HCT116 (cell line): ENCODE data around the gene GRSF1. TPM values are rescaled to one million over a fixed set of nuclear protein-coding genes. Genes with fewer than 3 reads are reported as not detected.

Experiments used
- ATAC-seq: fragments of 200-7000 bp; cut with Tn5 transposase; 2 replicates; pipeline ENCODE4 v1.9.1; 2020; ENCODE audit warnings: mild to moderate bottlenecking, moderate library complexity
- BruUV-seq: library from RNA; stranded (reverse); fragments of 400-500 nt; replicated peaks from 2 replicates; lab custom pipeline; 2021; lab: Mats Ljungman, UMichigan
- CTCF ChIA-PET: fragments of 300-600 bp; sonication (Branson Sonifier 250); formaldehyde crosslinking; loops from one replicate; lab custom pipeline; 2021; ENCODE audit warnings: antibody characterized with exemption; lab: Charles Lee
- POLR2A ChIA-PET: fragments of 300-600, 350-600 bp; sonication (Branson Sonifier 250); formaldehyde crosslinking; loops from one replicate; lab custom pipeline; 2021; ENCODE audit warnings: antibody characterized with exemption; lab: Charles Lee
- RAD21 ChIA-PET, 2 experiments: fragments of 300-600 bp; sonication (Branson Sonifier 250); formaldehyde crosslinking; loops; one replicate each; lab custom pipeline; 2023; ENCODE audit warnings: low total read pairs in 2 of 2; ENCODE audit not compliant: uncharacterized antibody in 2 of 2, unreplicated experiment in 2 of 2, low non-redundant PET in 1 of 2; lab: Charles Lee
- DNase-seq: peaks from one replicate; pipeline ENCODE4 v3.0.0-alpha.2; 2010; ENCODE audit warnings: low read depth, low spot score
- H2AFZ ChIP-seq: fragments of 200-600 bp; shearing (Covaris generic), sonication (generic); 2 replicates; pipeline ENCODE4 v1.6.1; 2017; ENCODE audit warnings: low read depth, mixed run types, mixed read lengths, antibody characterized with exemption, low read length; ENCODE audit not compliant: poor library complexity, severe bottlenecking
- H3K27ac ChIP-seq: 2 replicates; pipeline ENCODE4 v1.5.1; 2012; ENCODE audit warnings: low read depth, low read length
- H3K27me3 ChIP-seq: fragments of 200-600 bp; sonication (generic); 2 replicates; pipeline ENCODE4 v1.6.1; 2016; ENCODE audit warnings: mixed run types, low read length, mixed read lengths; ENCODE audit not compliant: insufficient read depth
- H3K36me3 ChIP-seq, 2 experiments: fragments of 200-500 bp in 1 of 2; fragments of 200-600 bp in 1 of 2; sonication (Bioruptor generic) in 1 of 2; sonication (generic) in 1 of 2; 2 replicates each; pipeline versions ENCODE4 v1.5.1 to v1.6.1; 2014 to 2016; ENCODE audit warnings: low read length in 2 of 2, inconsistent platforms in 1 of 2, mixed read lengths in 1 of 2, mixed run types in 1 of 2; ENCODE audit not compliant: insufficient read depth in 2 of 2, control insufficient read depth in 1 of 2
- H3K4me1 ChIP-seq, 2 experiments: fragments of 200-600 bp in 1 of 2; sonication (generic) in 1 of 2; 2 replicates each; pipeline versions ENCODE4 v1.5.1 to v1.6.1; 2012 to 2017; ENCODE audit warnings: low read length in 2 of 2, inconsistent platforms in 1 of 2, mild to moderate bottlenecking in 1 of 2, mixed read lengths in 1 of 2, mixed run types in 1 of 2, moderate library complexity in 1 of 2; ENCODE audit not compliant: insufficient read depth in 2 of 2, control insufficient read depth in 1 of 2
- H3K4me2 ChIP-seq: fragments of 200-600 bp; sonication (generic); 2 replicates; pipeline ENCODE4 v1.6.1; 2017; ENCODE audit warnings: mixed run types, low read length, mixed read lengths
- H3K4me3 ChIP-seq, 2 experiments: fragments of 200-600 bp in 1 of 2; sonication (generic) in 1 of 2; replicated peaks in 1 of 2; 2 replicates each; pipeline ENCODE4 v1.5.1; 2011 to 2016; ENCODE audit warnings: low read length in 2 of 2, control low read depth in 1 of 2, low read depth in 1 of 2, mild to moderate bottlenecking in 1 of 2, mixed read lengths in 1 of 2, mixed run types in 1 of 2
- H3K79me2 ChIP-seq: fragments of 200-600 bp; sonication (generic); 2 replicates; pipeline ENCODE4 v1.6.1; 2017; ENCODE audit warnings: mild to moderate bottlenecking, mixed run types, low read length, moderate library complexity, mixed read lengths; ENCODE audit not compliant: insufficient read depth
- H3K9ac ChIP-seq: fragments of 200-600 bp; sonication (generic); 2 replicates; pipeline ENCODE4 v1.6.1; 2016; ENCODE audit warnings: low read length, mixed read lengths
- H3K9me2 ChIP-seq: fragments of 200-600 bp; sonication (generic), shearing (Covaris generic); 2 replicates; pipeline ENCODE4 v1.6.1; 2017; ENCODE audit warnings: mixed run types, mild to moderate bottlenecking, moderate library complexity; ENCODE audit not compliant: insufficient read depth
- H3K9me3 ChIP-seq, 2 experiments: fragments of 200-500 bp in 1 of 2; fragments of 200-600 bp in 1 of 2; sonication (Bioruptor generic) in 1 of 2; sonication (generic) in 1 of 2; 2 replicates each; pipeline ENCODE4 v1.6.1; 2014 to 2017; ENCODE audit warnings: low read length in 2 of 2, mixed read lengths in 2 of 2, inconsistent platforms in 1 of 2, low read depth in 1 of 2, mild to moderate bottlenecking in 1 of 2, mixed run types in 1 of 2, moderate library complexity in 1 of 2; ENCODE audit not compliant: control insufficient read depth in 1 of 2, insufficient read depth in 1 of 2
- H4K20me1 ChIP-seq: fragments of 200-600 bp; sonication (generic), shearing (Covaris generic); 2 replicates; pipeline ENCODE4 v1.6.1; 2017; ENCODE audit warnings: mixed run types, mild to moderate bottlenecking, moderate library complexity; ENCODE audit not compliant: insufficient read depth
- CBX3 ChIP-seq: IDR thresholded peaks from 2 replicates; pipeline ENCODE4 v1.6.1; 2012; ENCODE audit warnings: low read depth
- EZH2 ChIP-seq: fragments of 200-600 bp; sonication (generic); IDR thresholded peaks from 2 replicates; pipeline ENCODE4 v1.6.1; 2017; ENCODE audit warnings: antibody characterized with exemption, mixed run types
- JUND ChIP-seq: IDR thresholded peaks from 2 replicates; pipeline ENCODE4 v1.6.1; 2012
- POLR2A ChIP-seq: IDR thresholded peaks from 2 replicates; pipeline ENCODE4 v1.7.0; 2011; ENCODE audit warnings: borderline replicate concordance; ENCODE audit not compliant: insufficient read depth, insufficient read length; ENCODE audit errors: extremely low read depth
- RAD21 ChIP-seq: IDR thresholded peaks from 2 replicates; pipeline ENCODE4 v1.6.1; 2012; ENCODE audit warnings: low read depth, mild to moderate bottlenecking
- SRF ChIP-seq: IDR thresholded peaks from 2 replicates; pipeline ENCODE4 v1.6.1; 2012; ENCODE audit warnings: low read depth
- YY1 ChIP-seq: IDR thresholded peaks from 2 replicates; pipeline ENCODE4 v1.6.1; 2011; ENCODE audit warnings: low read length, low read depth, moderate library complexity, mild to moderate bottlenecking; ENCODE audit not compliant: insufficient replicate concordance; ENCODE audit errors: extremely low read depth
- ZNF274 ChIP-seq: fragments of 200-500 bp; sonication (Bioruptor generic); IDR thresholded peaks from 2 replicates; pipeline ENCODE4 v1.6.1; 2014; ENCODE audit warnings: mild to moderate bottlenecking, low read depth, low read length, inconsistent platforms
- intact Hi-C: fragments of 100-400 bp; cut with micrococcal nuclease; formaldehyde crosslinking; loops from 2 replicates; pipeline ENCODE4 v1.10.0; 2022
- total RNA-seq: library from RNA; stranded (reverse); gene quantifications from one replicate; pipeline ENCODE4 v1.2.1, GENCODE V29; 2021; ENCODE audit not compliant: unreplicated experiment
- TF ChIP-seq, protein P1 (sequence below), 3 experiments: fragments of 200-600 bp in 1 of 3; sonication (generic) in 1 of 3; IDR thresholded peaks in 2 of 3; conservative IDR thresholded peaks in 1 of 3; 2 replicates each; pipeline ENCODE4 v1.5.1; 2012 to 2017; ENCODE audit warnings: low read depth in 2 of 3, low read length in 2 of 3, antibody characterized with exemption in 1 of 3, borderline replicate concordance in 1 of 3, control low read depth in 1 of 3, mild to moderate bottlenecking in 1 of 3, mixed read lengths in 1 of 3, mixed run types in 1 of 3, moderate library complexity in 1 of 3; ENCODE audit not compliant: insufficient read depth in 1 of 3
- TF ChIP-seq, protein P2 (sequence below): IDR thresholded peaks from 2 replicates; pipeline ENCODE4 v1.6.1; 2011; ENCODE audit warnings: mild to moderate bottlenecking, low read length, moderate library complexity; ENCODE audit not compliant: insufficient replicate concordance; ENCODE audit errors: extremely low read depth
- TF ChIP-seq, protein P3 (sequence below): IDR thresholded peaks from 2 replicates; pipeline ENCODE4 v1.6.1; 2012; ENCODE audit warnings: low read depth
- TF ChIP-seq, protein P4 (sequence below): IDR thresholded peaks from 2 replicates; pipeline ENCODE4 v1.6.1; 2012

The GRSF1 gene
- total RNA-seq, 1 experiment from 2014 or later: 131 TPM

DNA sequence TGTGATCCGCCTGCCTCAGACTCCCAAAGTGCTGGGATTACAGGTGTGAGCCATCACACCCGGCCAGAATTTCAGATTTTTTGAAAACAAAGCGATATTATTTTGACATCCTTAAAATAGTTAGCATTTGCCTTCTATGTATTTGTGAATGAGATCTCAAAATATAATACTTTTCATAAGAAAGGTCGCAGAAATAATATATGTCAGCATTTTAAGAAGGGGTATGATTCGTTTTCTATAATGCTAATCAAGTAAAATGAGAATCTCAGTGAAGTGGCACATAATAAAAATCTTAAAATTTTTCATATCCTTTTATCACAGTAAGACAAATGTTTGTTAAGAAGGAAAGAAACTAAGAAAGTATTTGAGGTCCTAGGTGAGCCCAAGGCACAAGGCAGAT is 52.2 kb downstream of the GRSF1 start:
- Histone ChIP-seq H3K27me3 (no peaks in the 10 kb centered on the region), H3K79me2 (no peaks in the 10 kb centered on the region), H2AFZ (no peak overlapping the region), H3K4me2 (no peak overlapping the region), H3K9me3 (no peaks in the 10 kb centered on the region), H3K27ac (no peak overlapping the region), H3K4me1 (no peaks in the 10 kb centered on the region), H3K9me2 (no peaks in the 10 kb centered on the region), H3K36me3 (0 out of 4 replicates have a peak, but pooled peaks cover 0 to 4% of the 10 kb centered on the region in 2 experiments), H3K9ac (no peak overlapping the region), H4K20me1 (no peaks in the 10 kb centered on the region), H3K4me3 (no peak overlapping the region)
- ChIA-PET CTCF (no interaction called here), POLR2A (no interaction called here), RAD21 (no interaction called here)
- ATAC-seq (no peak), DNase-seq (no peak)
- no peak for TF ChIP-seq YY1
- no peak for TF ChIP-seq CBX3
- no peak for TF ChIP-seq ZNF274
- intact Hi-C loops: no loop called here
- no TSS peak for BruUV-seq

DNA sequence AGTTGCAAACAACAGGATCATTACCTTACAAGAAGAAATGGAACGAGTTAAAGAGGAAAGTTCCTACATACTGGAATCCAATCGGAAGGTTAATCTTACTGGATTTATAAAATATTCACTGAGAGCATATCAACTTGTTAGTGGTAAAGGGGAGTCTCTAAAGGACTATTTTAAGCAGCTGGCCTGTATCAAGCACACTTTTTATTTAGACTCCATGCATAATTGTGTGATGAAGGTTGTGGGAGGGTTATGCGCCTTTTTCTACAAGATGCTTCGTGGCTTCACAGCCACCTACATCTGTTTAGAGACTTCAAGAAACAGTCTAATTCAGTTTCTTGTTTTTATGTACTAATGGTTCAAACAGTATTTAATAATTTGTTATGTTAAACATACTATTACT is 56.6 kb downstream of the GRSF1 start:
- Histone ChIP-seq H3K4me3 (no peak overlapping the region), H3K4me1 (no peaks in the 10 kb centered on the region), H3K36me3 (peaks cover 0 to 2% of the 10 kb centered on the region in 2 experiments; a peak in 1 of 4 replicates), H3K4me2 (no peak overlapping the region), H3K27me3 (no peaks in the 10 kb centered on the region), H4K20me1 (no peaks in the 10 kb centered on the region), H2AFZ (no peak overlapping the region), H3K27ac (no peak overlapping the region), H3K9ac (no peak overlapping the region), H3K9me3 (no peaks in the 10 kb centered on the region), H3K9me2 (no peaks in the 10 kb centered on the region), H3K79me2 (no peaks in the 10 kb centered on the region)
- RAD21 ChIA-PET: no interaction called here
- CTCF ChIA-PET: no interaction called here
- intact Hi-C loops: no loop called here
- DNase-seq (no peak), ATAC-seq (no peak)
- no TSS peak for BruUV-seq
- POLR2A ChIA-PET: no interaction called here
- no peak for TF ChIP-seq ZNF274
- TF ChIP-seq, protein P1, sequence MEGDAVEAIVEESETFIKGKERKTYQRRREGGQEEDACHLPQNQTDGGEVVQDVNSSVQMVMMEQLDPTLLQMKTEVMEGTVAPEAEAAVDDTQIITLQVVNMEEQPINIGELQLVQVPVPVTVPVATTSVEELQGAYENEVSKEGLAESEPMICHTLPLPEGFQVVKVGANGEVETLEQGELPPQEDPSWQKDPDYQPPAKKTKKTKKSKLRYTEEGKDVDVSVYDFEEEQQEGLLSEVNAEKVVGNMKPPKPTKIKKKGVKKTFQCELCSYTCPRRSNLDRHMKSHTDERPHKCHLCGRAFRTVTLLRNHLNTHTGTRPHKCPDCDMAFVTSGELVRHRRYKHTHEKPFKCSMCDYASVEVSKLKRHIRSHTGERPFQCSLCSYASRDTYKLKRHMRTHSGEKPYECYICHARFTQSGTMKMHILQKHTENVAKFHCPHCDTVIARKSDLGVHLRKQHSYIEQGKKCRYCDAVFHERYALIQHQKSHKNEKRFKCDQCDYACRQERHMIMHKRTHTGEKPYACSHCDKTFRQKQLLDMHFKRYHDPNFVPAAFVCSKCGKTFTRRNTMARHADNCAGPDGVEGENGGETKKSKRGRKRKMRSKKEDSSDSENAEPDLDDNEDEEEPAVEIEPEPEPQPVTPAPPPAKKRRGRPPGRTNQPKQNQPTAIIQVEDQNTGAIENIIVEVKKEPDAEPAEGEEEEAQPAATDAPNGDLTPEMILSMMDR (IDR thresholded peaks at IDR 0.05 in 2 of 3, conservative IDR thresholded peaks at IDR 0.05 in 1 of 3; ENCODE audit: borderline replicate concordance in 1 of 3, insufficient read depth in 1 of 3, low read depth in 2 of 3, low read length in 2 of 3): no peak
- TF ChIP-seq, protein P2, sequence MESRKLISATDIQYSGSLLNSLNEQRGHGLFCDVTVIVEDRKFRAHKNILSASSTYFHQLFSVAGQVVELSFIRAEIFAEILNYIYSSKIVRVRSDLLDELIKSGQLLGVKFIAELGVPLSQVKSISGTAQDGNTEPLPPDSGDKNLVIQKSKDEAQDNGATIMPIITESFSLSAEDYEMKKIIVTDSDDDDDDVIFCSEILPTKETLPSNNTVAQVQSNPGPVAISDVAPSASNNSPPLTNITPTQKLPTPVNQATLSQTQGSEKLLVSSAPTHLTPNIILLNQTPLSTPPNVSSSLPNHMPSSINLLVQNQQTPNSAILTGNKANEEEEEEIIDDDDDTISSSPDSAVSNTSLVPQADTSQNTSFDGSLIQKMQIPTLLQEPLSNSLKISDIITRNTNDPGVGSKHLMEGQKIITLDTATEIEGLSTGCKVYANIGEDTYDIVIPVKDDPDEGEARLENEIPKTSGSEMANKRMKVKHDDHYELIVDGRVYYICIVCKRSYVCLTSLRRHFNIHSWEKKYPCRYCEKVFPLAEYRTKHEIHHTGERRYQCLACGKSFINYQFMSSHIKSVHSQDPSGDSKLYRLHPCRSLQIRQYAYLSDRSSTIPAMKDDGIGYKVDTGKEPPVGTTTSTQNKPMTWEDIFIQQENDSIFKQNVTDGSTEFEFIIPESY: no peak
- TF ChIP-seq, protein P3, sequence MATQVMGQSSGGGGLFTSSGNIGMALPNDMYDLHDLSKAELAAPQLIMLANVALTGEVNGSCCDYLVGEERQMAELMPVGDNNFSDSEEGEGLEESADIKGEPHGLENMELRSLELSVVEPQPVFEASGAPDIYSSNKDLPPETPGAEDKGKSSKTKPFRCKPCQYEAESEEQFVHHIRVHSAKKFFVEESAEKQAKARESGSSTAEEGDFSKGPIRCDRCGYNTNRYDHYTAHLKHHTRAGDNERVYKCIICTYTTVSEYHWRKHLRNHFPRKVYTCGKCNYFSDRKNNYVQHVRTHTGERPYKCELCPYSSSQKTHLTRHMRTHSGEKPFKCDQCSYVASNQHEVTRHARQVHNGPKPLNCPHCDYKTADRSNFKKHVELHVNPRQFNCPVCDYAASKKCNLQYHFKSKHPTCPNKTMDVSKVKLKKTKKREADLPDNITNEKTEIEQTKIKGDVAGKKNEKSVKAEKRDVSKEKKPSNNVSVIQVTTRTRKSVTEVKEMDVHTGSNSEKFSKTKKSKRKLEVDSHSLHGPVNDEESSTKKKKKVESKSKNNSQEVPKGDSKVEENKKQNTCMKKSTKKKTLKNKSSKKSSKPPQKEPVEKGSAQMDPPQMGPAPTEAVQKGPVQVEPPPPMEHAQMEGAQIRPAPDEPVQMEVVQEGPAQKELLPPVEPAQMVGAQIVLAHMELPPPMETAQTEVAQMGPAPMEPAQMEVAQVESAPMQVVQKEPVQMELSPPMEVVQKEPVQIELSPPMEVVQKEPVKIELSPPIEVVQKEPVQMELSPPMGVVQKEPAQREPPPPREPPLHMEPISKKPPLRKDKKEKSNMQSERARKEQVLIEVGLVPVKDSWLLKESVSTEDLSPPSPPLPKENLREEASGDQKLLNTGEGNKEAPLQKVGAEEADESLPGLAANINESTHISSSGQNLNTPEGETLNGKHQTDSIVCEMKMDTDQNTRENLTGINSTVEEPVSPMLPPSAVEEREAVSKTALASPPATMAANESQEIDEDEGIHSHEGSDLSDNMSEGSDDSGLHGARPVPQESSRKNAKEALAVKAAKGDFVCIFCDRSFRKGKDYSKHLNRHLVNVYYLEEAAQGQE: no peak
- TF ChIP-seq, protein P4, sequence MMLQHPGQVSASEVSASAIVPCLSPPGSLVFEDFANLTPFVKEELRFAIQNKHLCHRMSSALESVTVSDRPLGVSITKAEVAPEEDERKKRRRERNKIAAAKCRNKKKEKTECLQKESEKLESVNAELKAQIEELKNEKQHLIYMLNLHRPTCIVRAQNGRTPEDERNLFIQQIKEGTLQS: no peak
- no peak for TF ChIP-seq POLR2A
- TF ChIP-seq EZH2: no peak
- TF ChIP-seq YY1: no peak
- TF ChIP-seq SRF: no peak
- TF ChIP-seq JUND: no peak
- no peak for TF ChIP-seq RAD21
- no peak for TF ChIP-seq CBX3
